Measurements from ENCODE around the gene ICA1.
A peak's percentile ranks its signal among the peaks of the same experiment; 100 is the strongest.
"Not testable (repeated sequence)": the region's sequence is repeated elsewhere in the genome, so short reads cannot be mapped to it uniquely, and the experiment has no call there.

ICA1 gene

DNA sequence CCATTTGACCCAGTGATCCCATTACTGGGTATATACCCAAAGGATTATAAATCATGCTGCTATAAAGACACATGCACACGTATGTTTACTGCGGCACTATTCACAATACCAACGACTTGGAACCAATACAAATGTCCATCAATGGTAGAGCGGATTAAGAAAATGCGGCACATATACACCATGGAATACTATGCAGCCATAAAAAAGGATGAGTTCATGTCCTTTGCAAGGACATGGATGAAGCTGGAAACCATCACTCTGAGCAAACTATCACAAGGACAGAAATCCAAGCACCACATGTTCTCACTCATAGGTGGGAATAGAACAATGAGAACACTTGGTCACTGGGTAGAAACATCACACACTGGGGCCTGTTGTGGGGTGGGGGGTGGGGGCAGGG, 16.9 kb downstream of the ICA1 start:
- H3K27ac ChIP-seq (ENCODE audit: extremely low read depth, low read depth, low read length), result not testable (repeated sequence)
- peak; percentile 44 for TF ChIP-seq ZNF146 (tag by site-specific recombination; IDR thresholded peaks at IDR 0.05)

DNA sequence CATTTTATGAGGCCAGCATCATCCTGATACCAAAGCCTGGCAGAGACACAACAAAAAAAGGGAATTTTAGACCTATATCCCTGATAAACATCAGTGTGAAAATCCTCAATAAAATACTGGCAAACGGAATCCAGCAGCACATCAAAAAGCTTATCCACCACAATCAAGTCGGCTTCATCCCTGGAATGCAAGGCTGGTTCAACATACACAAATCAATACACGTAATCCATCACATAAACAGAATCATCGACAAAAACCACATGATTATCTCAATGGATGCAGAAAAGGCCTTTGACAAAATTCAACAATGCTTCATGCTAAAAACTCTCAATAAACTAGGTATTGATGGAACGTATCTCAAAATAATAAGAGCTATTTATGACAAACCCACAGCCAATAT, 18.9 kb downstream of the ICA1 start:
- CTCF ChIA-PET; H3K36me3 ChIP-seq (ENCODE audit: control insufficient read depth in 2 of 2, insufficient read depth in 1 of 2, low read length in 2 of 2); H3K27ac ChIP-seq (ENCODE audit: extremely low read depth, low read depth, low read length); H3K4me3 ChIP-seq (ENCODE audit: low read depth, low read length); H3K9me3 ChIP-seq (ENCODE audit: control insufficient read depth, insufficient read depth, low read depth, low read length); POLR2A ChIA-PET; H3K4me1 ChIP-seq (ENCODE audit: control insufficient read depth, insufficient read depth, low read length): not testable (repeated sequence)

More for the DNA sequence above, 16.9 kb downstream of the ICA1 start:
- H3K36me3 ChIP-seq (ENCODE audit: control insufficient read depth in 2 of 2, insufficient read depth in 1 of 2, low read length in 2 of 2); POLR2A ChIA-PET; CTCF ChIA-PET; H3K4me1 ChIP-seq (ENCODE audit: control insufficient read depth, insufficient read depth, low read length); H3K9me3 ChIP-seq (ENCODE audit: control insufficient read depth, insufficient read depth, low read depth, low read length); H3K4me3 ChIP-seq (ENCODE audit: low read depth, low read length): not testable (repeated sequence)

DNA sequence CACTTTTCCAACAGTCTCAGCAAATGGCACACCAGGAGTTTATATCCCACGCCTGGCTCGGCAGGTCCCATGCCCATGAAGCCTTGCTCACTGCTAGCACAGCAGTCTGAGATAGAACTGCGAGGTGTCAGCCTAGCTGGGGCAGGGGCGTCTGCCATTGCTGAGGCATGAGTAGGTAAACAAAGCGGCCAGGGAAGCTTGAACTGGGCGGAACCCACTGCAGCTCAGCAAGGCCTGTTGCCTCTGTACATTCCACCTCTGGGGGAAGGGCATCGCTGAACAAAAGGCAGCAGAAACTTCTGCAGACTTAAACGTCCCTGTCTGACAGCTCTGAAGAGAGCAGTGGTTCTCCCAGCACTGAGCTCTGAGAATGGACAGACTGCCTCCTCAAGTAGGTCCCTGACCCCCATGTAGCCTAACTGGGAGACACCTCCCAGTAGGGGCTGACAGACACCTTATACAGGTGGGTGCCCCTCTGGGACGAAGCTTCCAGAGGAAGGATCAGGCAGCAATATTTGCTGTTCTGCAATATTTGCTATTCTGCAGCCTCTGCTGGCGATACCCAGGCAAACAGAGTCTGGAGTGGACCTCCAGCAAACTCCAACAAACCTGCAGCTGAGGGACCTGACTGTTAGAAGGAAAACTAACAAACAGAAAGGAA, 22.1 kb downstream of the ICA1 start:
- H3K4me1 ChIP-seq (ENCODE audit: control insufficient read depth, insufficient read depth, low read length); H3K36me3 ChIP-seq (ENCODE audit: control insufficient read depth in 2 of 2, insufficient read depth in 1 of 2, low read length in 2 of 2); H3K27ac ChIP-seq (ENCODE audit: extremely low read depth, low read depth, low read length); POLR2A ChIA-PET; H3K9me3 ChIP-seq (ENCODE audit: control insufficient read depth, insufficient read depth, low read depth, low read length); H3K4me3 ChIP-seq (ENCODE audit: low read depth, low read length); CTCF ChIA-PET: not testable (repeated sequence)

DNA sequence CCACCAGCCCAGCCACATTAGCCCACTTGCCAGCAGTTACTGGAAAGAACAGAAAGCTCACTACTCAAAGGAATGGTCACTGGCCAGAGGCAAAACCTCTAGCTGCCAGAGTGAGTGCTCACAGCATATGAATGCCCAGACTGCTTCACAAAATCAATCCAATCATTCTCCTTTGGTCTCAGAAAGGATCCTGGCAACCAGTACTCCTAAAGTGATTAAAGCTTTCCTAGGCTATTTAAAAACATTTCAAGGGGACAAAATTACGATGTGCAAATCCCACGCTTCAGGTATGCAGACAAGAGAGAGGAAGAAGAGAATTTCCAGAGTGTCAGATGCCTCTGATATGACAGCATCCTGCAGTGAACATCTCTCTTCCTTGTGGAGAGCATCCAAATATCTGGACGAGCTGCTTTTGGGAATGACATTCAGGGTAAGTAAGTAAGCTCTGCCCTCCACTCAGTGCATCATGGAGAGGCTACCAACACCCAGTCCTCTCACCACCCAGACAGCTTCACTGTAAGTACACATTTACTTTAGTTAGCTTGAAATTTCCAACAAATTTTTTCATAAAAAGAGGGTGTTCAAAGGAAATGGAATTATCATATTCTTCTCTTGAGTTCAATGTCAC, 25.1 kb downstream of the ICA1 start:
- no peaks in the 10 kb centered on the region for H3K4me1 ChIP-seq (ENCODE audit: control insufficient read depth, insufficient read depth, low read length)
- no peak overlapping the region for H3K4me3 ChIP-seq (ENCODE audit: low read depth, low read length)
- H3K36me3 ChIP-seq (ENCODE audit: control insufficient read depth in 2 of 2, insufficient read depth in 1 of 2, low read length in 2 of 2), result no peaks in the 10 kb centered on the region
- no peaks in the 10 kb centered on the region for H3K9me3 ChIP-seq (ENCODE audit: control insufficient read depth, insufficient read depth, low read depth, low read length)
- no peak overlapping the region for H3K27ac ChIP-seq (ENCODE audit: extremely low read depth, low read depth, low read length)
- CTCF ChIA-PET, result interaction anchor here (0.7 to 1.7 kb wide), 4 partner anchors 13 to 59 kb away, joined by 3 to 8 read pairs (median 4); no protein-coding TSS in a partner anchor
- POLR2A ChIA-PET, result no interaction called here
- TF ChIP-seq, protein P1, sequence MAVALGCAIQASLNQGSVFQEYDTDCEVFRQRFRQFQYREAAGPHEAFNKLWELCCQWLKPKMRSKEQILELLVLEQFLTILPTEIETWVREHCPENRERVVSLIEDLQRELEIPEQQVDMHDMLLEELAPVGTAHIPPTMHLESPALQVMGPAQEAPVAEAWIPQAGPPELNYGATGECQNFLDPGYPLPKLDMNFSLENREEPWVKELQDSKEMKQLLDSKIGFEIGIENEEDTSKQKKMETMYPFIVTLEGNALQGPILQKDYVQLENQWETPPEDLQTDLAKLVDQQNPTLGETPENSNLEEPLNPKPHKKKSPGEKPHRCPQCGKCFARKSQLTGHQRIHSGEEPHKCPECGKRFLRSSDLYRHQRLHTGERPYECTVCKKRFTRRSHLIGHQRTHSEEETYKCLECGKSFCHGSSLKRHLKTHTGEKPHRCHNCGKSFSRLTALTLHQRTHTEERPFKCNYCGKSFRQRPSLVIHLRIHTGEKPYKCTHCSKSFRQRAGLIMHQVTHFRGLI (tag by site-specific recombination; IDR thresholded peaks at IDR 0.05), result no peak
- TF ChIP-seq, protein P2, sequence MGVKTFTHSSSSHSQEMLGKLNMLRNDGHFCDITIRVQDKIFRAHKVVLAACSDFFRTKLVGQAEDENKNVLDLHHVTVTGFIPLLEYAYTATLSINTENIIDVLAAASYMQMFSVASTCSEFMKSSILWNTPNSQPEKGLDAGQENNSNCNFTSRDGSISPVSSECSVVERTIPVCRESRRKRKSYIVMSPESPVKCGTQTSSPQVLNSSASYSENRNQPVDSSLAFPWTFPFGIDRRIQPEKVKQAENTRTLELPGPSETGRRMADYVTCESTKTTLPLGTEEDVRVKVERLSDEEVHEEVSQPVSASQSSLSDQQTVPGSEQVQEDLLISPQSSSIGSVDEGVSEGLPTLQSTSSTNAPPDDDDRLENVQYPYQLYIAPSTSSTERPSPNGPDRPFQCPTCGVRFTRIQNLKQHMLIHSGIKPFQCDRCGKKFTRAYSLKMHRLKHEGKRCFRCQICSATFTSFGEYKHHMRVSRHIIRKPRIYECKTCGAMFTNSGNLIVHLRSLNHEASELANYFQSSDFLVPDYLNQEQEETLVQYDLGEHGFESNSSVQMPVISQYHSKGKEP (tag by site-specific recombination; IDR thresholded peaks at IDR 0.05), result no peak
- TF ChIP-seq KLF9 (tag by site-specific recombination; IDR thresholded peaks at IDR 0.05; ENCODE audit: low read depth) (no peak), ZBTB20 (tag by site-specific recombination; IDR thresholded peaks at IDR 0.05) (no peak), ZNF174 (tag by site-specific recombination; IDR thresholded peaks at IDR 0.05) (no peak), ZNF324 (tag by site-specific recombination; IDR thresholded peaks at IDR 0.05) (no peak), ZNF426 (tag by site-specific recombination; IDR thresholded peaks at IDR 0.05) (no peak), ZNF132 (tag by site-specific recombination; IDR thresholded peaks at IDR 0.05; ENCODE audit: borderline replicate concordance) (no peak), ZBTB1 (tag by site-specific recombination; IDR thresholded peaks at IDR 0.05) (no peak)
- TF ChIP-seq, protein P3, sequence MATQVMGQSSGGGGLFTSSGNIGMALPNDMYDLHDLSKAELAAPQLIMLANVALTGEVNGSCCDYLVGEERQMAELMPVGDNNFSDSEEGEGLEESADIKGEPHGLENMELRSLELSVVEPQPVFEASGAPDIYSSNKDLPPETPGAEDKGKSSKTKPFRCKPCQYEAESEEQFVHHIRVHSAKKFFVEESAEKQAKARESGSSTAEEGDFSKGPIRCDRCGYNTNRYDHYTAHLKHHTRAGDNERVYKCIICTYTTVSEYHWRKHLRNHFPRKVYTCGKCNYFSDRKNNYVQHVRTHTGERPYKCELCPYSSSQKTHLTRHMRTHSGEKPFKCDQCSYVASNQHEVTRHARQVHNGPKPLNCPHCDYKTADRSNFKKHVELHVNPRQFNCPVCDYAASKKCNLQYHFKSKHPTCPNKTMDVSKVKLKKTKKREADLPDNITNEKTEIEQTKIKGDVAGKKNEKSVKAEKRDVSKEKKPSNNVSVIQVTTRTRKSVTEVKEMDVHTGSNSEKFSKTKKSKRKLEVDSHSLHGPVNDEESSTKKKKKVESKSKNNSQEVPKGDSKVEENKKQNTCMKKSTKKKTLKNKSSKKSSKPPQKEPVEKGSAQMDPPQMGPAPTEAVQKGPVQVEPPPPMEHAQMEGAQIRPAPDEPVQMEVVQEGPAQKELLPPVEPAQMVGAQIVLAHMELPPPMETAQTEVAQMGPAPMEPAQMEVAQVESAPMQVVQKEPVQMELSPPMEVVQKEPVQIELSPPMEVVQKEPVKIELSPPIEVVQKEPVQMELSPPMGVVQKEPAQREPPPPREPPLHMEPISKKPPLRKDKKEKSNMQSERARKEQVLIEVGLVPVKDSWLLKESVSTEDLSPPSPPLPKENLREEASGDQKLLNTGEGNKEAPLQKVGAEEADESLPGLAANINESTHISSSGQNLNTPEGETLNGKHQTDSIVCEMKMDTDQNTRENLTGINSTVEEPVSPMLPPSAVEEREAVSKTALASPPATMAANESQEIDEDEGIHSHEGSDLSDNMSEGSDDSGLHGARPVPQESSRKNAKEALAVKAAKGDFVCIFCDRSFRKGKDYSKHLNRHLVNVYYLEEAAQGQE (tag by site-specific recombination; IDR thresholded peaks at IDR 0.05), result no peak
- TF ChIP-seq, protein P4, sequence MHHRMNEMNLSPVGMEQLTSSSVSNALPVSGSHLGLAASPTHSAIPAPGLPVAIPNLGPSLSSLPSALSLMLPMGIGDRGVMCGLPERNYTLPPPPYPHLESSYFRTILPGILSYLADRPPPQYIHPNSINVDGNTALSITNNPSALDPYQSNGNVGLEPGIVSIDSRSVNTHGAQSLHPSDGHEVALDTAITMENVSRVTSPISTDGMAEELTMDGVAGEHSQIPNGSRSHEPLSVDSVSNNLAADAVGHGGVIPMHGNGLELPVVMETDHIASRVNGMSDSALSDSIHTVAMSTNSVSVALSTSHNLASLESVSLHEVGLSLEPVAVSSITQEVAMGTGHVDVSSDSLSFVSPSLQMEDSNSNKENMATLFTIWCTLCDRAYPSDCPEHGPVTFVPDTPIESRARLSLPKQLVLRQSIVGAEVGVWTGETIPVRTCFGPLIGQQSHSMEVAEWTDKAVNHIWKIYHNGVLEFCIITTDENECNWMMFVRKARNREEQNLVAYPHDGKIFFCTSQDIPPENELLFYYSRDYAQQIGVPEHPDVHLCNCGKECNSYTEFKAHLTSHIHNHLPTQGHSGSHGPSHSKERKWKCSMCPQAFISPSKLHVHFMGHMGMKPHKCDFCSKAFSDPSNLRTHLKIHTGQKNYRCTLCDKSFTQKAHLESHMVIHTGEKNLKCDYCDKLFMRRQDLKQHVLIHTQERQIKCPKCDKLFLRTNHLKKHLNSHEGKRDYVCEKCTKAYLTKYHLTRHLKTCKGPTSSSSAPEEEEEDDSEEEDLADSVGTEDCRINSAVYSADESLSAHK (tag by site-specific recombination; IDR thresholded peaks at IDR 0.05), result no peak
- TF ChIP-seq, protein P5, sequence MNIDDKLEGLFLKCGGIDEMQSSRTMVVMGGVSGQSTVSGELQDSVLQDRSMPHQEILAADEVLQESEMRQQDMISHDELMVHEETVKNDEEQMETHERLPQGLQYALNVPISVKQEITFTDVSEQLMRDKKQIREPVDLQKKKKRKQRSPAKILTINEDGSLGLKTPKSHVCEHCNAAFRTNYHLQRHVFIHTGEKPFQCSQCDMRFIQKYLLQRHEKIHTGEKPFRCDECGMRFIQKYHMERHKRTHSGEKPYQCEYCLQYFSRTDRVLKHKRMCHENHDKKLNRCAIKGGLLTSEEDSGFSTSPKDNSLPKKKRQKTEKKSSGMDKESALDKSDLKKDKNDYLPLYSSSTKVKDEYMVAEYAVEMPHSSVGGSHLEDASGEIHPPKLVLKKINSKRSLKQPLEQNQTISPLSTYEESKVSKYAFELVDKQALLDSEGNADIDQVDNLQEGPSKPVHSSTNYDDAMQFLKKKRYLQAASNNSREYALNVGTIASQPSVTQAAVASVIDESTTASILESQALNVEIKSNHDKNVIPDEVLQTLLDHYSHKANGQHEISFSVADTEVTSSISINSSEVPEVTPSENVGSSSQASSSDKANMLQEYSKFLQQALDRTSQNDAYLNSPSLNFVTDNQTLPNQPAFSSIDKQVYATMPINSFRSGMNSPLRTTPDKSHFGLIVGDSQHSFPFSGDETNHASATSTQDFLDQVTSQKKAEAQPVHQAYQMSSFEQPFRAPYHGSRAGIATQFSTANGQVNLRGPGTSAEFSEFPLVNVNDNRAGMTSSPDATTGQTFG (tag by site-specific recombination; IDR thresholded peaks at IDR 0.05; ENCODE audit: borderline replicate concordance), result no peak

Measured in HEK293 (cell line).